ENCODE measurements around the gene FRAS1. TPM values are rescaled to one million over a fixed set of nuclear protein-coding genes. Genes with fewer than 3 reads are reported as not detected.

Gene FRAS1
- total and polyA plus RNA-seq, 9 of the 15 experiments (the other 6 are each of a cell fraction or from before 2014, with no cell fraction given), result under 0.01 to 0.11 (median 0.04) TPM; not detected in 2

GRCh38 chr4:78451407-78451806 is 394.3 kb downstream of the FRAS1 start:
- no TSS peak for BruUV-seq (replicated peaks)
- no peaks in the 10 kb centered on the region for H3K4me1 ChIP-seq (replicated peaks in 1 of 2; ENCODE audit: control insufficient read depth in 2 of 2, insufficient read depth in 2 of 2, low read length in 2 of 2)
- intact Hi-C loops (cut with micrococcal nuclease) (no loop called here), in situ Hi-C loops (cut with MboI) (no loop called here)
- no peaks in the 10 kb centered on the region for H3K9me3 ChIP-seq (replicated peaks; ENCODE audit: control insufficient read depth, insufficient read depth, low read depth, low read length)
- H4K20me1 ChIP-seq (replicated peaks; ENCODE audit: control insufficient read depth, insufficient read depth, low read length), result no peaks in the 10 kb centered on the region
- 4% methylated on average over 3 of the region's 3 CpGs for WGBS (ENCODE audit: insufficient coverage, low coverage, missing lambda C conversion rate)
- H3K9me1 ChIP-seq (ENCODE audit: control insufficient read depth, insufficient read depth, low read length), result no peaks in the 10 kb centered on the region
- H3K27me3 ChIP-seq (ENCODE audit: control insufficient read depth in 2 of 2, insufficient read depth in 2 of 2, low read length in 2 of 2), result peaks cover 5 to 11% of the 10 kb centered on the region in 2 experiments; a peak in 4 of 5 replicates
- ChIA-PET CTCF (ENCODE audit: low intra/inter-chr PET ratio) (no interaction called here), POLR2A (no interaction called here)
- no peak overlapping the region for H3K9ac ChIP-seq (ENCODE audit: insufficient read depth in 1 of 2, low read depth in 2 of 2, low read length in 2 of 2)
- no peak for FAIRE-seq
- H3K27ac ChIP-seq (ENCODE audit: extremely low read depth, low read depth, low read length), result no peak overlapping the region
- no peak for DNase-seq (ENCODE audit: extremely low read depth in 1 of 4, low spot score in 3 of 4)
- TF ChIP-seq HNRNPK (IDR thresholded peaks at IDR 0.05; ENCODE audit: low read depth, low read length, poor library complexity, severe bottlenecking), result no peak
- TF ChIP-seq TBL1XR1 (IDR thresholded peaks at IDR 0.05; ENCODE audit: low read length in 2 of 2), result no peak
- no peak for TF ChIP-seq EHMT2 (IDR thresholded peaks at IDR 0.05)
- TF ChIP-seq, protein P1, sequence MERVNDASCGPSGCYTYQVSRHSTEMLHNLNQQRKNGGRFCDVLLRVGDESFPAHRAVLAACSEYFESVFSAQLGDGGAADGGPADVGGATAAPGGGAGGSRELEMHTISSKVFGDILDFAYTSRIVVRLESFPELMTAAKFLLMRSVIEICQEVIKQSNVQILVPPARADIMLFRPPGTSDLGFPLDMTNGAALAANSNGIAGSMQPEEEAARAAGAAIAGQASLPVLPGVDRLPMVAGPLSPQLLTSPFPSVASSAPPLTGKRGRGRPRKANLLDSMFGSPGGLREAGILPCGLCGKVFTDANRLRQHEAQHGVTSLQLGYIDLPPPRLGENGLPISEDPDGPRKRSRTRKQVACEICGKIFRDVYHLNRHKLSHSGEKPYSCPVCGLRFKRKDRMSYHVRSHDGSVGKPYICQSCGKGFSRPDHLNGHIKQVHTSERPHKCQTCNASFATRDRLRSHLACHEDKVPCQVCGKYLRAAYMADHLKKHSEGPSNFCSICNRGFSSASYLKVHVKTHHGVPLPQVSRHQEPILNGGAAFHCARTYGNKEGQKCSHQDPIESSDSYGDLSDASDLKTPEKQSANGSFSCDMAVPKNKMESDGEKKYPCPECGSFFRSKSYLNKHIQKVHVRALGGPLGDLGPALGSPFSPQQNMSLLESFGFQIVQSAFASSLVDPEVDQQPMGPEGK (CRISPR knock-in tag; IDR thresholded peaks at IDR 0.05; ENCODE audit: borderline replicate concordance), result no peak
- no peak for TF ChIP-seq ZBTB17 (CRISPR knock-in tag; IDR thresholded peaks at IDR 0.05)
- TF ChIP-seq SRSF1 (IDR thresholded peaks at IDR 0.05; ENCODE audit: low read depth, low read length), result no peak
- no peak for TF ChIP-seq HOMEZ (CRISPR knock-in tag; IDR thresholded peaks at IDR 0.05)
- TF ChIP-seq FUS (optimal IDR thresholded peaks at IDR 0.05; ENCODE audit: low read depth, low read length), result no peak
- TF ChIP-seq MEF2D (tag; conservative IDR thresholded peaks at IDR 0.05; ENCODE audit: low read depth), result no peak
- TF ChIP-seq RFX7 (CRISPR knock-in tag; IDR thresholded peaks at IDR 0.05), result no peak
- no peak for TF ChIP-seq ZSCAN29 (IDR thresholded peaks at IDR 0.05)
- TF ChIP-seq, protein P2, sequence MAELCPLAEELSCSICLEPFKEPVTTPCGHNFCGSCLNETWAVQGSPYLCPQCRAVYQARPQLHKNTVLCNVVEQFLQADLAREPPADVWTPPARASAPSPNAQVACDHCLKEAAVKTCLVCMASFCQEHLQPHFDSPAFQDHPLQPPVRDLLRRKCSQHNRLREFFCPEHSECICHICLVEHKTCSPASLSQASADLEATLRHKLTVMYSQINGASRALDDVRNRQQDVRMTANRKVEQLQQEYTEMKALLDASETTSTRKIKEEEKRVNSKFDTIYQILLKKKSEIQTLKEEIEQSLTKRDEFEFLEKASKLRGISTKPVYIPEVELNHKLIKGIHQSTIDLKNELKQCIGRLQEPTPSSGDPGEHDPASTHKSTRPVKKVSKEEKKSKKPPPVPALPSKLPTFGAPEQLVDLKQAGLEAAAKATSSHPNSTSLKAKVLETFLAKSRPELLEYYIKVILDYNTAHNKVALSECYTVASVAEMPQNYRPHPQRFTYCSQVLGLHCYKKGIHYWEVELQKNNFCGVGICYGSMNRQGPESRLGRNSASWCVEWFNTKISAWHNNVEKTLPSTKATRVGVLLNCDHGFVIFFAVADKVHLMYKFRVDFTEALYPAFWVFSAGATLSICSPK (IDR thresholded peaks at IDR 0.05; ENCODE audit: borderline replicate concordance), result no peak
- no peak for TF ChIP-seq GABPB1 (CRISPR knock-in tag; IDR thresholded peaks at IDR 0.05)
- TF ChIP-seq ZNF586 (CRISPR knock-in tag; conservative IDR thresholded peaks at IDR 0.05), result no peak
- no peaks in the 10 kb centered on the region for H3K79me2 ChIP-seq (ENCODE audit: control insufficient read depth, insufficient read depth, low read length)
- no peak for ATAC-seq
- H2AFZ ChIP-seq (ENCODE audit: low read depth, low read length), result no peak overlapping the region
- no peak overlapping the region for H3K4me2 ChIP-seq (ENCODE audit: insufficient read depth, low read length)
- no peaks in the 10 kb centered on the region for H3K36me3 ChIP-seq (ENCODE audit: control insufficient read depth, insufficient read depth, low read length)
- no peak overlapping the region for H3K4me3 ChIP-seq
